ENCODE results near the gene NAV2.

GRCh38 chr11:19718951-19719350 lies 6.3 kb downstream of the NAV2 start:
- TF ChIP-seq RARB (CRISPR knock-in tag; IDR thresholded peaks at IDR 0.05) (no peak), ESRRG (CRISPR knock-in tag; IDR thresholded peaks at IDR 0.05) (no peak), OSR1 (CRISPR knock-in tag; IDR thresholded peaks at IDR 0.05) (no peak), ARNTL (CRISPR knock-in tag; IDR thresholded peaks at IDR 0.05; ENCODE audit: borderline replicate concordance, low read depth) (no peak)

Measured in SK-N-SH treated with all-trans-retinoic acid at 6 μM for 48 hours (cell line).